Smooth muscle cell (in vitro differentiated cells): ENCODE measurements around the gene LIPC. TPM values are rescaled to one million over a fixed set of nuclear protein-coding genes. Genes with fewer than 3 reads are reported as not detected.

Source experiments
- DNase-seq: peaks from one replicate; lab custom pipeline; 2025; ENCODE audit not compliant: unreplicated experiment; lab: John Stamatoyannopoulos, UW
- H2AFZ ChIP-seq: fragments of 200-600 bp; sonication (generic); 2 replicates; pipeline ENCODE4 v1.6.0; 2016; ENCODE audit warnings: antibody characterized with exemption, low read depth, mild to moderate bottlenecking
- H3F3A ChIP-seq: fragments of 200-600 bp; sonication (generic); 2 replicates; pipeline ENCODE4 v1.6.0; 2017; ENCODE audit warnings: antibody characterized with exemption, low read depth
- H3K27ac ChIP-seq: fragments of 200-600 bp; sonication (generic); 2 replicates; pipeline ENCODE4 v1.5.1; 2016; ENCODE audit warnings: low read depth, mild to moderate bottlenecking
- H3K27me3 ChIP-seq: fragments of 200-600 bp; sonication (generic); 2 replicates; pipeline ENCODE4 v1.6.1; 2016; ENCODE audit warnings: low read depth, mild to moderate bottlenecking
- H3K36me3 ChIP-seq: fragments of 200-600 bp; sonication (generic); 2 replicates; pipeline ENCODE4 v1.5.1; 2016; ENCODE audit warnings: low read depth
- H3K4me1 ChIP-seq: fragments of 200-600 bp; sonication (generic); 2 replicates; pipeline ENCODE4 v1.5.1; 2016; ENCODE audit warnings: low read depth
- H3K4me2 ChIP-seq: fragments of 200-600 bp; sonication (generic); 2 replicates; pipeline ENCODE4 v1.6.0; 2016; ENCODE audit warnings: mild to moderate bottlenecking
- H3K4me3 ChIP-seq: fragments of 200-600 bp; sonication (generic); 2 replicates; pipeline ENCODE4 v1.5.1; 2016; ENCODE audit warnings: mild to moderate bottlenecking
- H3K79me2 ChIP-seq: fragments of 200-600 bp; sonication (generic); 2 replicates; pipeline ENCODE4 v1.6.0; 2016; ENCODE audit warnings: low read depth, mild to moderate bottlenecking
- H3K9ac ChIP-seq: fragments of 200-600 bp; sonication (generic); 2 replicates; pipeline ENCODE4 v1.6.0; 2016; ENCODE audit warnings: low read depth
- H3K9me3 ChIP-seq: fragments of 200-600 bp; sonication (generic); replicated peaks from 2 replicates; pipeline ENCODE4 v1.5.1; 2016; ENCODE audit warnings: low read depth
- H4K20me1 ChIP-seq: fragments of 200-600 bp; sonication (generic); 2 replicates; pipeline ENCODE4 v1.6.0; 2016; ENCODE audit warnings: low read depth
- WGBS: methylation state at CpG from one replicate; pipeline ENCODE4 v1.1.7; 2016; ENCODE audit warnings: low lambda C conversion rate; 5-methylcytosine and 5-hydroxymethylcytosine counted together
- polyA plus RNA-seq: library from polyadenylated mRNA; unstranded; fragments of >200 nt; fragmentation: Nextera tagmentation; extraction: Ambion mirVana; gene quantifications from 2 replicates; pipeline ENCODE4 v1.2.1, GENCODE V29; 2016
- total RNA-seq: library from RNA; depleted of rRNA; stranded (reverse); fragments of >200 nt; gene quantifications from 2 replicates; pipeline ENCODE4 v1.2.3, GENCODE V29; 2014
- TF ChIP-seq, protein P1 (sequence below): fragments of 200-600 bp; sonication (generic); IDR thresholded peaks from 2 replicates; pipeline ENCODE4 v1.5.1; 2017; ENCODE audit warnings: borderline replicate concordance, mild to moderate bottlenecking, antibody characterized with exemption; ENCODE audit not compliant: insufficient read depth, poor library complexity, severe bottlenecking

LIPC gene
- total and polyA plus RNA-seq, 2 experiments from 2014 or later = not detected

- H3K36me3 ChIP-seq = no peaks in the 10 kb centered on the region
- H3K4me2 ChIP-seq = no peak overlapping the region
- H3F3A ChIP-seq = no peaks in the 10 kb centered on the region
- TF ChIP-seq, protein P1, sequence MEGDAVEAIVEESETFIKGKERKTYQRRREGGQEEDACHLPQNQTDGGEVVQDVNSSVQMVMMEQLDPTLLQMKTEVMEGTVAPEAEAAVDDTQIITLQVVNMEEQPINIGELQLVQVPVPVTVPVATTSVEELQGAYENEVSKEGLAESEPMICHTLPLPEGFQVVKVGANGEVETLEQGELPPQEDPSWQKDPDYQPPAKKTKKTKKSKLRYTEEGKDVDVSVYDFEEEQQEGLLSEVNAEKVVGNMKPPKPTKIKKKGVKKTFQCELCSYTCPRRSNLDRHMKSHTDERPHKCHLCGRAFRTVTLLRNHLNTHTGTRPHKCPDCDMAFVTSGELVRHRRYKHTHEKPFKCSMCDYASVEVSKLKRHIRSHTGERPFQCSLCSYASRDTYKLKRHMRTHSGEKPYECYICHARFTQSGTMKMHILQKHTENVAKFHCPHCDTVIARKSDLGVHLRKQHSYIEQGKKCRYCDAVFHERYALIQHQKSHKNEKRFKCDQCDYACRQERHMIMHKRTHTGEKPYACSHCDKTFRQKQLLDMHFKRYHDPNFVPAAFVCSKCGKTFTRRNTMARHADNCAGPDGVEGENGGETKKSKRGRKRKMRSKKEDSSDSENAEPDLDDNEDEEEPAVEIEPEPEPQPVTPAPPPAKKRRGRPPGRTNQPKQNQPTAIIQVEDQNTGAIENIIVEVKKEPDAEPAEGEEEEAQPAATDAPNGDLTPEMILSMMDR = no peak
- DNase-seq = no peak
- no peaks in the 10 kb centered on the region for H4K20me1 ChIP-seq
- no peaks in the 10 kb centered on the region for H3K9me3 ChIP-seq
- H3K4me1 ChIP-seq = peaks cover 12% of the 10 kb centered on the region
- no peak overlapping the region for H3K4me3 ChIP-seq
- H3K27me3 ChIP-seq = no peaks in the 10 kb centered on the region
- 93% methylated on average over 6 of the region's 6 CpGs for WGBS
- H3K9ac ChIP-seq = no peak overlapping the region
- no peak overlapping the region for H3K27ac ChIP-seq
- H2AFZ ChIP-seq = no peak overlapping the region
- H3K79me2 ChIP-seq = no peaks in the 10 kb centered on the region
These were observed 32.2 kb downstream of the LIPC start for GRCh38 chr15:58463815-58464650.

DNA sequence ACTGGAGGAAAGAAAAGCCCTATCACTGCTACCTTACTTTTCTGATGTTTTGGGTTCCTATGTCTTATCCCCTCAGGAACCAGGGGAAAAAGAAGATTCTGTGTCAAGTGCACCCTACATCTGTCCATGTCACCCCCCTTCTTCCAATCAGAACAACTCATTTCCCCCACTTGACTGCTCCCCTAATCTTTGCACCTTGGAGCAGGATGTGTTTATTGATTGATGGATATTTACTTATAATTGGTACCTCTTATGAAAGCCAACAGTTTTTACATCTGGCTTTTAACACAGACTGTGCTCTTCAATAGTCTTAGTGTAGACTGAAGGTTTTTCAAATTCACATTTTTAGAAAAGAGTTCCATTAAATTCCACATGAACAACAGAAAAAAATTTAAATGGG lies 33.3 kb downstream of the LIPC start:
- H3K79me2 ChIP-seq = no peaks in the 10 kb centered on the region
- TF ChIP-seq, protein P1 = no peak
- no peak overlapping the region for H3K4me2 ChIP-seq
- no peak overlapping the region for H3K9ac ChIP-seq
- no peak overlapping the region for H2AFZ ChIP-seq
- peaks cover 5% of the 10 kb centered on the region for H3F3A ChIP-seq
- DNase-seq = no peak
- H3K4me1 ChIP-seq = peaks cover 21% of the 10 kb centered on the region
- no peaks in the 10 kb centered on the region for H3K36me3 ChIP-seq
- no peaks in the 10 kb centered on the region for H4K20me1 ChIP-seq
- no peaks in the 10 kb centered on the region for H3K9me3 ChIP-seq
- no peaks in the 10 kb centered on the region for H3K27me3 ChIP-seq
- H3K4me3 ChIP-seq = no peak overlapping the region
- no peak overlapping the region for H3K27ac ChIP-seq

GRCh38 chr15:58465866-58466517 lies 34.2 kb downstream of the LIPC start:
- no peak overlapping the region for H3K4me2 ChIP-seq
- H3K4me3 ChIP-seq = no peak overlapping the region
- WGBS = 75% methylated on average over 7 of the region's 7 CpGs
- H3K27me3 ChIP-seq = no peaks in the 10 kb centered on the region
- no peaks in the 10 kb centered on the region for H3K9me3 ChIP-seq
- no peaks in the 10 kb centered on the region for H4K20me1 ChIP-seq
- H3K36me3 ChIP-seq = no peaks in the 10 kb centered on the region
- no peak for DNase-seq
- H3K27ac ChIP-seq = no peak overlapping the region
- H3F3A ChIP-seq = peaks cover 5% of the 10 kb centered on the region
- H3K79me2 ChIP-seq = no peaks in the 10 kb centered on the region
- H3K4me1 ChIP-seq = peaks cover 24% of the 10 kb centered on the region
- TF ChIP-seq, protein P1 = no peak
- no peak overlapping the region for H2AFZ ChIP-seq
- no peak overlapping the region for H3K9ac ChIP-seq
